Activated naive CD4-positive, alpha-beta T cell treated with anti-CD3 and anti-CD28 coated beads for 36 hours (primary cell): ENCODE measurements around the gene ITGB1BP1. TPM values are rescaled to one million over a fixed set of nuclear protein-coding genes. Genes with fewer than 3 reads are reported as not detected.

ENCODE experiments used
- CTCF ChIA-PET: fragments of 350-600 bp; sonication (Branson Sonifier 250); formaldehyde crosslinking; loops from one replicate; lab custom pipeline; 2021; ENCODE audit warnings: antibody characterized with exemption; lab: Charles Lee
- DNase-seq: peaks from one replicate; pipeline ENCODE4 v3.0.0-alpha.2; 2020
- H3K27ac Mint-ChIP-seq: one replicate; pipeline ENCODE4 v1.8.0; 2021; ENCODE audit warnings: mild to moderate bottlenecking, mixed read lengths
- H3K27me3 Mint-ChIP-seq: one replicate; pipeline ENCODE4 v1.8.0; 2021; ENCODE audit warnings: low read depth, mixed read lengths
- H3K36me3 Mint-ChIP-seq: one replicate; pipeline ENCODE4 v1.8.0; 2021; ENCODE audit warnings: low read depth, mixed read lengths
- H3K4me1 Mint-ChIP-seq: one replicate; pipeline ENCODE4 v1.8.0; 2021; ENCODE audit warnings: low read depth, mixed read lengths
- H3K4me3 Mint-ChIP-seq: one replicate; pipeline ENCODE4 v1.8.0; 2021; ENCODE audit warnings: mild to moderate bottlenecking, moderate library complexity, mixed read lengths
- H3K9me3 Mint-ChIP-seq: one replicate; pipeline ENCODE4 v1.8.0; 2021; ENCODE audit warnings: mixed read lengths
- intact Hi-C: fragments of 100-400 bp; cut with micrococcal nuclease; formaldehyde crosslinking; loops from one replicate; pipeline ENCODE4 v1.15.1; 2023
- total RNA-seq, 2 experiments: library from RNA; stranded (reverse); gene quantifications; one replicate each; pipeline ENCODE4 v1.2.3, GENCODE V29; 2021

ITGB1BP1 gene
- total RNA-seq: 10 to 100 TPM; 97.2 to 97.4 TPM

GRCh38 chr2:9423100-9423921, at the start of gene ITGB1BP1, which contains the start of gene CPSF3:
Gene ITGB1BP1, minus strand, starts transcription at chr2:9423528. Its CDS starts 4,831 bp downstream, at chr2:9418697.
Gene CPSF3, plus strand, starts transcription at chr2:9423654. Its CDS starts 120 bp downstream, at chr2:9423774.
- H3K27ac Mint-ChIP-seq: peak within 1 kb of the TSS; percentile 92
- H3K36me3 Mint-ChIP-seq: peaks cover 18% of the 10 kb centered on the region
- H3K27me3 Mint-ChIP-seq: no peaks in the 10 kb centered on the region
- H3K4me1 Mint-ChIP-seq: peaks cover 39% of the 10 kb centered on the region
- H3K4me3 Mint-ChIP-seq: no peak within 1 kb of the TSS
- intact Hi-C loops: loop anchor here (1.0 to 5.0 kb wide), 12 partner anchors 50 to 741 kb away; partner anchors contain the start of genes ADAM17, ASAP2, ID2 and MBOAT2
- no peaks in the 10 kb centered on the region for H3K9me3 Mint-ChIP-seq
- CTCF ChIA-PET: interaction anchor here (0.6 kb wide), 2 partner anchors 12 to 184 kb away, joined by 3 to 6 read pairs; no protein-coding TSS in a partner anchor
- peak; percentile 97 for DNase-seq

GRCh38 chr2:9472511-9472910, 49.2 kb upstream of the ITGB1BP1 start:
- Mint-ChIP-seq H3K9me3 (no peaks in the 10 kb centered on the region), H3K4me1 (peaks cover 22% of the 10 kb centered on the region), H3K27me3 (no peaks in the 10 kb centered on the region), H3K27ac (no peak overlapping the region), H3K36me3 (peaks cover 25% of the 10 kb centered on the region), H3K4me3 (no peak overlapping the region)
- CTCF ChIA-PET: interaction anchor here (0.8 kb wide), 1 partner anchor 26 kb away, joined by 5 read pairs; no protein-coding TSS in a partner anchor
- intact Hi-C loops: loop anchor here (10.0 kb wide), 1 partner anchor 232 kb away; no protein-coding TSS in a partner anchor
- no peak for DNase-seq

GRCh38 chr2:9471206-9471605, 47.9 kb upstream of the ITGB1BP1 start:
- no peak for DNase-seq
- Mint-ChIP-seq H3K27ac (no peak overlapping the region), H3K27me3 (no peaks in the 10 kb centered on the region), H3K4me1 (peaks cover 10% of the 10 kb centered on the region), H3K36me3 (peaks cover 25% of the 10 kb centered on the region), H3K9me3 (no peaks in the 10 kb centered on the region), H3K4me3 (no peak overlapping the region)
- CTCF ChIA-PET: no interaction called here
- intact Hi-C loops: loop anchor here (10.0 kb wide), 1 partner anchor 234 kb away; no protein-coding TSS in a partner anchor

GRCh38 chr2:9467687-9468086, 44.4 kb upstream of the ITGB1BP1 start:
- DNase-seq: no peak
- no peaks in the 10 kb centered on the region for H3K9me3 Mint-ChIP-seq
- intact Hi-C loops: no loop called here
- no peaks in the 10 kb centered on the region for H3K4me1 Mint-ChIP-seq
- no peak overlapping the region for H3K27ac Mint-ChIP-seq
- H3K4me3 Mint-ChIP-seq: no peak overlapping the region
- no peaks in the 10 kb centered on the region for H3K27me3 Mint-ChIP-seq
- peaks cover 33% of the 10 kb centered on the region for H3K36me3 Mint-ChIP-seq
- CTCF ChIA-PET: no interaction called here

GRCh38 chr2:9466147-9466683, 42.9 kb upstream of the ITGB1BP1 start:
- intact Hi-C loops: no loop called here
- H3K27ac Mint-ChIP-seq: no peak overlapping the region
- H3K4me1 Mint-ChIP-seq: no peaks in the 10 kb centered on the region
- DNase-seq: no peak
- H3K27me3 Mint-ChIP-seq: no peaks in the 10 kb centered on the region
- H3K36me3 Mint-ChIP-seq: peaks cover 26% of the 10 kb centered on the region
- H3K9me3 Mint-ChIP-seq: no peaks in the 10 kb centered on the region
- H3K4me3 Mint-ChIP-seq: no peak overlapping the region
- CTCF ChIA-PET: no interaction called here

GRCh38 chr2:9465170-9465569, 41.8 kb upstream of the ITGB1BP1 start:
- Mint-ChIP-seq H3K27me3 (no peaks in the 10 kb centered on the region), H3K27ac (no peak overlapping the region), H3K4me3 (no peak overlapping the region), H3K36me3 (peaks cover 28% of the 10 kb centered on the region), H3K4me1 (no peaks in the 10 kb centered on the region), H3K9me3 (no peaks in the 10 kb centered on the region)
- intact Hi-C loops: no loop called here
- DNase-seq: no peak
- CTCF ChIA-PET: no interaction called here

- peak; percentile 14 for DNase-seq
- Mint-ChIP-seq H3K27ac (no peak overlapping the region), H3K27me3 (no peaks in the 10 kb centered on the region), H3K4me1 (no peaks in the 10 kb centered on the region), H3K4me3 (no peak overlapping the region), H3K36me3 (peaks cover 34% of the 10 kb centered on the region), H3K9me3 (no peaks in the 10 kb centered on the region)
- CTCF ChIA-PET: no interaction called here
- intact Hi-C loops: no loop called here
Observed at GRCh38 chr2:9463698-9464034, 40.3 kb upstream of the ITGB1BP1 start.

GRCh38 chr2:9462886-9463697, 39.8 kb upstream of the ITGB1BP1 start:
- CTCF ChIA-PET: interaction anchor here (0.6 kb wide), 1 partner anchor 19 kb away, joined by 3 read pairs; no protein-coding TSS in a partner anchor
- H3K4me1 Mint-ChIP-seq: no peaks in the 10 kb centered on the region
- intact Hi-C loops: no loop called here
- no peak overlapping the region for H3K4me3 Mint-ChIP-seq
- DNase-seq: no peak
- no peaks in the 10 kb centered on the region for H3K9me3 Mint-ChIP-seq
- no peaks in the 10 kb centered on the region for H3K27me3 Mint-ChIP-seq
- H3K27ac Mint-ChIP-seq: no peak overlapping the region
- H3K36me3 Mint-ChIP-seq: peaks cover 33% of the 10 kb centered on the region

- Mint-ChIP-seq H3K36me3 (peaks cover 28% of the 10 kb centered on the region), H3K4me1 (no peaks in the 10 kb centered on the region), H3K27me3 (no peaks in the 10 kb centered on the region), H3K27ac (no peak overlapping the region), H3K9me3 (no peaks in the 10 kb centered on the region), H3K4me3 (no peak overlapping the region)
- intact Hi-C loops: no loop called here
- no peak for DNase-seq
- CTCF ChIA-PET: interaction anchor here (0.6 kb wide), 1 partner anchor 19 kb away, joined by 3 read pairs; no protein-coding TSS in a partner anchor
Observed at GRCh38 chr2:9462313-9462712, 39.0 kb upstream of the ITGB1BP1 start.

GRCh38 chr2:9461079-9461478, 37.8 kb upstream of the ITGB1BP1 start:
- H3K4me1 Mint-ChIP-seq: no peaks in the 10 kb centered on the region
- no peaks in the 10 kb centered on the region for H3K9me3 Mint-ChIP-seq
- H3K27ac Mint-ChIP-seq: no peak overlapping the region
- H3K36me3 Mint-ChIP-seq: peaks cover 28% of the 10 kb centered on the region
- H3K27me3 Mint-ChIP-seq: no peaks in the 10 kb centered on the region
- DNase-seq: no peak
- CTCF ChIA-PET: no interaction called here
- H3K4me3 Mint-ChIP-seq: no peak overlapping the region
- intact Hi-C loops: no loop called here

- CTCF ChIA-PET: no interaction called here
- H3K27me3 Mint-ChIP-seq: no peaks in the 10 kb centered on the region
- intact Hi-C loops: no loop called here
- H3K36me3 Mint-ChIP-seq: peaks cover 23% of the 10 kb centered on the region
- DNase-seq: no peak
- H3K4me1 Mint-ChIP-seq: no peaks in the 10 kb centered on the region
- H3K4me3 Mint-ChIP-seq: no peak overlapping the region
- H3K9me3 Mint-ChIP-seq: no peaks in the 10 kb centered on the region
- H3K27ac Mint-ChIP-seq: no peak overlapping the region
Observed at GRCh38 chr2:9460441-9461017, 37.2 kb upstream of the ITGB1BP1 start.

GRCh38 chr2:9451231-9451630, 27.9 kb upstream of the ITGB1BP1 start:
- CTCF ChIA-PET: no interaction called here
- intact Hi-C loops: no loop called here
- Mint-ChIP-seq H3K36me3 (peaks cover 23% of the 10 kb centered on the region), H3K27me3 (no peaks in the 10 kb centered on the region), H3K9me3 (no peaks in the 10 kb centered on the region), H3K4me1 (no peaks in the 10 kb centered on the region), H3K27ac (no peak overlapping the region), H3K4me3 (no peak overlapping the region)
- no peak for DNase-seq
